Glomerular endothelial cell (primary cell): Measurements from ENCODE around the gene EIF3D. TPM values are rescaled to one million over a fixed set of nuclear protein-coding genes. Genes with fewer than 3 reads are reported as not detected.
"Not testable (repeated sequence)": the region's sequence is repeated elsewhere in the genome, so short reads cannot be mapped to it uniquely, and the experiment has no call there.

Source experiments
- DNase-seq: peaks from one replicate; pipeline ENCODE4 v3.0.0-alpha.2; 2011; ENCODE audit warnings: low read depth, low spot score; ENCODE audit errors: extremely low read depth
- total RNA-seq: library from RNA; depleted of rRNA; stranded (reverse); fragments of >200 nt; gene quantifications from 2 replicates; pipeline ENCODE4 v1.2.3, GENCODE V29; 2015

Gene EIF3D
- total RNA-seq, 1 donor from 2014 or later, result 281 TPM

DNA sequence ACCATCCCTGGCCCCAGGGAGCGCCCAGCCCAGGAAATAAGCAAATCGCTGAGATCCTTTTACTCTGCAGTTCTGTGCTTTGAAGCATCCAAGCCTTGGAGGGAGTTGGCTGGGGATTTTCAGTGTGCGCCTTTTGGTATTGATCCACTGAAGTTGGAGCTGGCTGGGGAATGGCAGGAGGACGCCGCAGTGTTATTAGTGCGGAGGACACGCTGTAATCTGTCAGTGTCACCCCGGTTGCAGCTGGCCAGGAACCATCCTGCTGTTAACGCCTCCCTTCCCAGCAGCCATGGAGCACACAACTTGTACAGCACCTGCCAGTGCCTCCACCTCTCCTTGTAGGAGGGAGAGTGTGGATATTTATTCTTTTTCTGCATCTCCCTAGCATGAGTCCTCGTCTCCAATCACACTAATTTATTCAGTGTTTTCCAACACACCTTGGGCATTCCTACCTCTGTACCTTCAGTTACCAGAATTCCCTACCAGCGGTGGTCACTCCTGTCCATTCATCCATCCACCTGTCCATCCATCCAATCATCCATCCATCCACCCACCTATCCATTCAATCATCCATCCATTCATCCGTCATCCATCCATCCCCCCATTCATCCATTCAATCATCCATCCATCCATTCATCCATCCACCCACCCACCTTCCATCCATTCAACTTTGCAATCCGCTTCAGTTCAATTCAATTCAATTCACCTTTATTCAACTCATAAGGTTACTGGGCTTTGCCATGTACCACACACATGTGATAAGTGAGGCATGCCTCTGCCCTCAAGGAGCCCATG is 21.9 kb upstream of the EIF3D start:
- DNase-seq, result no peak

DNA sequence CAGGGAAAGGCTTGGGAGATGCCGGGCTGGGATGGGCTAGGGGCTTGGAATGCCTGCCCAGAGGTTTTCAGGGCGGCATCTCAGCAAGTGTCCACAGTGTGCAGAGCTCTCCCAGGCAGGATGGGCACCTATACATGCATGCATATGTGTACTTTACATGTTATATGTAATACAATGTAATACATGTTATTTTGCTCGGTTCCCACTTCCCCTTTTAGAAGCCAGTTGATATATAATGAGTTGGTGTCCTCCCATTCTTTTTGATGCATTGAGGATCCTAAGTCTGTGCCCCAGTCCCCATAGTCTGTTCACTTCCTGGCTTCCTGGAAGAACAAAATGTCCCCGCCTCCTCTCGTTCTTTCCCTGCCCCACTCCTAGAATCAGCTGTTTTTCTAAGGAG is 20.1 kb upstream of the EIF3D start:
- no peak for DNase-seq

DNA sequence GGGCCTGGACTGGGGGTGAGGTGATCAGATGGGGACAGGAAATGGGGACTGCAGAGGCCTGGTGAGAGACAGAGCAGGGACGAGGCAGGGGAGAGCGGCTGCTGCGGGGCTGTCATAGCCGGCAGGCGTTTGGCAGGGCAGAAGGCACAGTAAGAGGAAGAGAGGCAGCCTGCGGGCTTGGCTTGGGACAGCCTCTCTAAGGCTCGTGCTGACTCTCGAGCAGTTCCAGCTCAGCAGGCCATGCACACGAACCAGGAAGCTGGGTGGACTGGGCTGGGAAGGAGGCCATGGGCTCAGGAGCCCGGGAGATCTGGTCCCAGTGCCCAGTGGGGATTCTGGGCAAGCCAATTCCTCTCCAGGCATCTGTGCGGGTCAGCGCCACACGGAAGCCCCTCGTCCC is 19.6 kb upstream of the EIF3D start:
- DNase-seq, result no peak

DNA sequence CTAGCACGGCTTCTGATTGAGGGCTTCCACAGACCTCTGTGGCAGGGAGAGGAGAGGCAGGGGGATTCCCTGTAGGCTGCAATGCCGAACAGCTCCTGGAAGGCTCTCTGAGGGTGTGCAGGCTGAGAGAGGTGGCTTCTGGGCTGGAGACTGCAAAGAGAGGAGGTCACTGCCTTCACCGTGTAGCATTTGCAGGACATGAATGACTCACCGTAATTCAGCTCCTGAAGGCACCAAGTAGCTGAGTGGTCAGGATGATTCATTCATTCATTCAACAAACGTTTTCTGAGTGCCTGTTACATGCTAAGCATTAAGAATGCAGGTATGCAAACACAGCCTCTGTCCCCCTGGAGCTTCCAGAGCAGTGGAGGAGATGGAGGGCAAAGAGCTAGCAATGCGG is 18.0 kb upstream of the EIF3D start:
- DNase-seq, result no peak

DNA sequence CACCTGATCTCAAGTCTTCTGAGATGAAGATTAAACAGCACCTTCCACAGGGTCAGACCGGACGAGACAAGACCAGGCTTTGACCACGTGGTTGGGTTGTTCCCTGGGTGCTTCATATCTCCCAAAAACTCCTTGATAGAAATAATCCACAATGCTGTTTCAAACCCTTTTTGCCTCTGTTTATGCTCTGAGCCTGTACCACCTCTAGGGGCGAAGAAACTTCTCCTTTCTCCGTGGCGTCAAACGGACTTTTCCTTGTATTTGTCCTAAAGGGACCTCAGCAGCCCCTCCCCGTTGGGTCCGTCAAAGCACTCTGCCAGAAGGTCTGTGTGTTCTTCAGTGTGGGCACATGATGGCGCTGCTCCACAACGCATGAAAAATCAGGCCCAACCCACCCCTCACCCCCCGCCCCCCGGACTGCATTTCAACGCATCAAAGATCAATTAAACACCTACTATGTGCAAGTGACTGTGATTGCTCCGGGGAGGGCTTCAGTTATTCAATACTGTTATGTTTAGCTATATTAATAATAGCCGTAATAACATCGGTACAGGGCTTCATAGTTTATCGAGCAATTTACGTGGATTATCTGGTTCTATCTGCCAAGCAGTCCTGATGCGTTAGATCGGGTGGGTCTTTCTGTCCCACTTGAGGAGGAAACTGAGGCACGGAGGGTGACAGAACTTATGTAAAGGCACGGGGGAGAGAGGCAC is 17.3 kb upstream of the EIF3D start:
- no peak for DNase-seq

DNA sequence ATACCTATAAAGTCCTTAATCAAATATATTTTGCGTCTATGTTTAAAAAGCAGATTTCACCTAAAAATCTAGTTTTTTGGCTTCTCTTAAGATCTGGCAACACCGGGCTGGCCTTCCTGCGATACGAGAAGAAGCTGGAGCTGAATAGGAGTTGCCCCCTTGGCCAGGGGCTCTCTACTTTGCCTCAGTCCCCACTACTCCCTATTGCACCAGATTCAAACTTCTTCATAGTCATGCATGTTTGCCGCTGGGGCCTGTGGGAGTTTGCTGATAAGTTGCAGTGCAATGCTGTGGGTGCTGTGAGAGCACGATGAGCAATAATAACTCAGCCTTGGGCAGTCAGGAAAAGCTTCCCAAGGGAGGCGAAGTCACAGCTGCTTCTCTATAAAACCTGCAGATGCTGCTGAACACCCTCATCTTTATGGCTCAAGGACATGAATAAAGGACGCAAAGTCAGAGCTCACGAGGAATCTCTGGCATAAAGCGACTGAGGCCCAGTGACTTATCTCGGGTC is 15.2 kb upstream of the EIF3D start:
- no peak for DNase-seq

DNA sequence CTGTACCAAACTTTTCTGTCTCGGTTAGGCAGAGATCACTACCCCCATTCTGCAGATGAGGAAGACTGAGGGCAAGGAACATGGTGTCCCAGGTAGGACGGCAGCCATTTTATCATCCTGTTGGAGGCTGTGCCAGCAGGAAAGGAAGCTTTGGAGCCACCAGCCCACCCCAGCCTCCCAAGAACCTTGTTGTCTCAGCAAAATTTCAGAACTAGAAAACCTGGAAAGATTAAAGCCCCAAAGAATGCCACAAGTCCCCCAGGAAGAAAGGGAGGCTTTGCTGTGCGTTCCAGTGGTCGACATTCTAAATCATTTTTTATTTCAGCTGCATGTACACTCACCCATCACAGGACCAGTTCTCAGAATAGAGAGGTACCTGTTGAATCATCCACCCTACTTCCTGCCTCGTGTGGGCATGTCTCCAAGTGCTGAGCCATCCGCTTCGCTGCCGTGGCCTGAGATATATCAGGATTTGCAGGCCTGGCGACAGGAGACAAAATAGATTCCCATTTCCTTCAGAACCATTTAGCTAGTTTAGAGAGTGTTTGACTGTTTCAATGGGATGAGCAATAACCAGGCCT is 13.0 kb upstream of the EIF3D start:
- peak; percentile 45 for DNase-seq

DNA sequence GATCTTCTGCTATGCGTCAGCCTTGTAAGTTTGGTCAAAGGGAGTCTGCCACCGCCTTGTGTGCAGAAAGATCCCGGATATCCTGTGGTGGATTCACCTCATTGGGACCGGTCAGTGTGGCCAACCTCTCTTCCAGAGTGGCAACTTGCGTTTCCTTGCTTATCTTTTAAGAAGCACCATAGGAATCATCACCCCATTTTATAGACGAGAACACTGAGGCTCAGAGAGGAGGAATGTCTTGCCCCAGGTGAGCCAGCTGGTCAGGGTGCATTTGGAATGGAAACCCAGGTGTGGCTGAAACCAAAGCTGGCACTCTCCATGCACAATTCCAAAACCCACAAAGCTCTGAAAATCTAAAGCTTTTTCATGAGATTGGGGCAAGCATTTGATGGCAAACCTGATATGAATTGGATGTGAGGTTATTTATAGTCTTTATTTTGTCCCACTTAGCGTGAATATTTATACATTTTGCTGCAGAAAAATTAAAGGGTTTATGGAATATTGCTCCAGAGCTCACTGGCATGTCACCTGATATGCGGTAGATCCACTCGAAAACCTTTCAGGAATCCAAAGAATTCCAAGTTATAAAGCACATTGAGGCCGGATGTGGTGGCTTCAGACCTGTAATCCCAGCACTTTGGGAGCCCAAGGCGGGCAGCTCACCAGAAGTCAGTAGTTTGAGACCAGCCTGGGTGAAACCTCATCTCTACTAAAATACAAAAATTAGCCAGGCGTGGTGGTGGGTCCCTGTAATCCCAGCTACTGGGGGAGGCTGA is 12.1 kb upstream of the EIF3D start:
- no peak for DNase-seq

DNA sequence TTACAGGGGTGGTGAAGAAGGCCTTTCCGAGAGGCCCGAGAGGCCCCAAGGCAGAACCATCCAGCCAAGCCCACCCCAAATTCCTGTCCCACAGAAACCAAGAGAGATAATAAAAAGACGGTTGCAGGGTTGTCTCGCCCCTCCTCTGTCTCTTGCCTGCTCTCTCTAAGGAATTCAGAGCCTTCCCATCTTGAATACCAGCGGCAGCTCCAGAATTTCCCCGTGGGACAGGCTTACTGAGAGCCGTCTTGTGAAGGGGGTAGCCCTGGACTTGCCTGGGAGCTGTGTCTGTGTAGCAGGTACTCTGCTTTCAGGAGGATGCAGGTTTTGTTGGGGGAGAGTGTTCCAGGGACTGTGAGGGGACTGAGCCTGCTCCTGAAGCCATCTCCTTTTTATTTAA is 9.6 kb upstream of the EIF3D start:
- no peak for DNase-seq

DNA sequence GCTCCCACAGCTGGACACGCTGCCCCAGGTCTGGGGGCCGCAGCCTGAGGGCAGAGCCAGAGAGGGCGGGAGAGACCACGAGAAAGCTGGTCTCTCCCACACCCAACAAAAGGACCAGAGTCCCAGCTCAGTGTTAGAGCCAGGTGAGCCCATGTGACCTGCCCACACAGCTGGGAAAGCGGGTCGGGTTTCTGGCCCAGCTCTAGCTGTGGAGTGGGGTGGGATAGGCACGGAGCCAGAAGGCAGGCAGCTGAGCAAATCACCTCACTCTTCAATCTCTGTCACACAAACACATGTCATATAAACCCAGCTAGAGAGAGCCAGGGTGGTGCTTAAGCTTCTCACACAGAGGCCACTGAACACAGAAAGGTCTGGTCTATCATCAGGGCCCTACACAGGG is 7.8 kb upstream of the EIF3D start:
- DNase-seq, result no peak

DNA sequence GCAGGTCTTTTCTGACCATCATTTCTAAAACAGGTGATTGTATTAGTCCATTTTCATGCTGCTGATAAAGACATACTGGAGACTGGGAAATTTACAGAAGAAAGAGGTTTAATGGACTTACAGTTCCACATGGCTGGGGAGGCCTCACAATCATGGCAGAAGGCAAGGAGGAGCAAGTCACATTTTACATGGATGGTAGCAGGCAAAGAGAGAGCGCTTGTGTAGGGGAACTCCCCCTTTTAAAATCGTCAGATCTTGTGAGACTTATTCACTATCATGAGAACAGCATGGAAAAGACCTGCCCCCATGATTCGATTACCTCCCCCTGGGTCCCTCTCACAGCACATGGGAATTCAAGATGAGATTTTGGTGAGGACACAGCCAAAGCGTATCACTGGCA is 4.4 kb upstream of the EIF3D start:
- DNase-seq, result not testable (repeated sequence)

DNA sequence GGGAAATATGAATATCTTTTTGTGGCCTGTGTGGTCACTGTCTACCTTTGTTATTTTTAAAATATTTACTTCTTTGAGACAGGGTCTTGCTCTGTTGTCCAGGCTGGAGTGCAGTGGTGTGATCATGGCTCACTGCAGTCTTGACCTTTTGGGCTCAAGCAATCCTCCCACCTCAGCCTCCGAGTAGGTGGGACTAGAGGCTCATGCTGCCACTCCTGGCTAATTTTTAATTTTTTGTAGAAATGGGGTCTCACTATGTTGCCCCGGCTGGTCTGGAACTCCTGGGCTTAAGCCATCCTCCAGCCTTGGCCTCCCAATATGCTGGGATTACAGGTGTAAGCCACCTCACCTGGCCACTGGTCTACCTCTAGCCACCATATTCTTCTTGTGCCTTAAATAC is 3.5 kb upstream of the EIF3D start:
- no peak for DNase-seq

DNA sequence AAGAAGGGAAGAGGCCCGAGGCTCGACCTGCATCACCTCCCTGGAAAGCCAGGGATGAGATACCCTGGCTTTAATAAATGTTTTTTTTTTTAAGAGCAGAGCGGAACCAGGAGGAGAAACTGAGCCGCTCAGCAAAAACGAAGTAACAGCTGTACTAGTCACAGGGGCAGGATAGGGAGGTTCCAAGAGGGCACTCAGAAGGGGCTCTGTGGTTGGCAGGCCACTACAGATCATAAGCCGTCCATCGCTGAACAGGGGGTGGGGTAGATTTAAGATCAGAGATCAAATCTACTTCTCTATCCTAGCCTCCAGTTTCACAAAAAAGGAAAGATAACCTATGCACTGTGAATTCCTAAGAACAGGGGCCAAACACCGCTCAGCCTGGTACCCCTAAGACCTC is 625 bp downstream of the EIF3D start:
- DNase-seq, result no peak

DNA sequence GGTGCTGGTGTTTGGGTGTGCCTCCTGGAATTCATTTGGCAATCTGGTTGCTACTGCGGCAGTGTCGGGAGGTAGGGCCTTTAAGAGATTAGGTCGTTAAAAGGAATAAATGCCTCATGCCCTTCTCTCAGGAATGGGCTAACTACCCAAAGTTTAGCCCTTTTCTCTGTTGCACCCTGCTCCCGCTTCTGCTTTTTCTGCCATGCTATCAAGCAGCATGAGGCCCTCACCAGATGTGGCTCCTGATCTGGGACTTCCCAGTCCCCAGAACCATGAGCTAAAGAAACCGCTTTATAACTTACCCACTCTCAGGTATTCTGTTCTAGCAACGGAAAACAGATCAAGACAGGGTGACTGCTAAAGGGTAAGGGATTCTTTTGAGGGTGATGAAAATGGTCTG is 6.3 kb downstream of the EIF3D start:
- no peak for DNase-seq

DNA sequence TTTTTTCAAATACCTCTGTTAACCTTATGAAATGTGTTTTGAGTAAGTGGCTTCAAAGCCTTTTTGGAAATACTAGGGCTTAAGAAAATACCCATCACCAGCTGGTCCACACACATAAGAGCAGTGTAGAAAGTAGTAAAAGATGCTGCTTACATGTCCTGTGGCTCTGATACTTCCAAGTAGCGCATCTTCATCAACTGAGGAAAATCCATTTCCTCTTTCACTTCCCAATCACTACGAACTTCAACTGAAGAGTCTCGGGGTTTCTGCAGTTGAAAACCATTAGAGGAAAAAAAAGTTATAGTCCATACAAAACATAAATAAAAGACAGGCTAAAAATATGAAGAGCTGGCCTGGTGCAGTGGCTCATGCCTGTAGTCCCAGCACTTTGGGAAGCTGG is 8.5 kb downstream of the EIF3D start:
- no peak for DNase-seq

DNA sequence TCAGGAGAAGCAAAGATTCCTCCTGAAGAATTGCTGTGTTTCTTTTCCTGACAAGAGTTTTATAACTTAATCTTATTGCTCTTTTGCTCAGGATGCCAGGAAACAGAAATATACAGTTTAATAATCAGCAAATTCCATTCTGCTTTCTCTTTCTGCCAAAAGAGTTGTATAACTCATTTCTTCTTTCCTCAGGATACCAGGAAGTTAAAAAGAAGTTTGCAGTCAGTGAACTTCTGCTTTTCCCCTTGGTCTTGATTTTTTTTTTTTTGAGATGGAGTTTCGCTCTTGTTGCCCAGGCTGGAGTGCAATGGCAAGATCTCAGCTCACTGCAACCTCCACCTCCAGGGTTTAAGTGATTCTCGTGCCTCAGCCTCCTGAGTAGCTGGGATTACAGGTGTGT is 9.1 kb downstream of the EIF3D start:
- DNase-seq, result not testable (repeated sequence)

DNA sequence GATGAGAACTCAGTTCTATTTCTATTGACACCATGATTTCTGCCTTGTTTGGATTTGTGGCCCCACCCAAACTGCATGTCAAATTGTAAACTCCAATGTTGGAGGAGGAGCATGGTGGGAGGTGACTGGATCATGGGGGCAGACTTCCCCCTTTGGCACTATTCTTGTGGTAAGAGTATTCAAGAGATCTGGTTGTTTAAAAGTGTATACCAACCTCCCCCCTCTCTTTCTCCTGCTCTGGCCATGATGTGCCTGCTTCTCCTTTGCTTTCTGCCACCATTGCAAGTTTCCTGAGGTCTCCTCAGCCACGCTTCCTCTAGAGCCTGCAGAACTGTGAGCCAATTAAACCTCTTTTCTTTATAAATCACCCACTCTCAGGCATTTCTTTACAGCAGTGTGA is 14.2 kb downstream of the EIF3D start:
- DNase-seq, result no peak

DNA sequence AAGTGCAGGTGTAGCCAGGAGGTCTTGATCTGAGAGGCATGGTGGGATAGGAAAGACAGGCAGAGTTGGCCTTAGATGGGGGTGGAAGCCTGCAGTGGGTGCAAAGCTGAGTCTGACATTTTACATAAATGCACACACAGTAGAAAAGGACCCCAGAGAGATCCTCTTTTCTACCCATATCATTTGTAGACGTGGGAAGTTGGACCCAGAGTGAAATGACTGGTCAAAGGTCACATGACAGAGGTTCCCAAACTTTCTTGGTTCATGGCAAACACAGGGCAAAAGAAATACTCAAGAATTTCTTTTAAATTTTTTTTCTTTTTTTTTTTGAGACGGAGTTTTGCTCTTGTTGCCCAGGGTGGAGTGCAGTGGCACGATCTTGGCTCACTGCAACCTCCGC is 16.0 kb downstream of the EIF3D start:
- DNase-seq, result no peak

DNA sequence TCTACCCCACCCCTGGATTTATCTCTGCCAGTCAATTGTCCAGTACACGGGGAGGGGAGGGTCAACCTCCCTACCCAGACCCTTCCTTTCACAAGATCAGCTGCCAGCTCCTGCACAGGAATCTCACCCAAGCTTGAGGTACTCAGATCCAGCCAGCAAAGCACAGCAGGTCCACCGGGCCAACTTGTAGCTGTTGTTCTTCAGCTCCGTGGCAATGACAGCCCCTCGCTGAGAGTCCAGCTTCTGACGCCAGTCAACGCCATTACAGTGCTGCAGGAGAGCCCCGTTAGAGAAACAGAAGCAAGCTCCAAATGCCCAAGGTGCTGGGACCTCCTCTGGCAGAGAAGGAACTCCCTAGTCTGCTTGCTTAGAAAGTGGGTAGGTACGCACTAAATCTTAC is 16.6 kb downstream of the EIF3D start:
- DNase-seq, result no peak

DNA sequence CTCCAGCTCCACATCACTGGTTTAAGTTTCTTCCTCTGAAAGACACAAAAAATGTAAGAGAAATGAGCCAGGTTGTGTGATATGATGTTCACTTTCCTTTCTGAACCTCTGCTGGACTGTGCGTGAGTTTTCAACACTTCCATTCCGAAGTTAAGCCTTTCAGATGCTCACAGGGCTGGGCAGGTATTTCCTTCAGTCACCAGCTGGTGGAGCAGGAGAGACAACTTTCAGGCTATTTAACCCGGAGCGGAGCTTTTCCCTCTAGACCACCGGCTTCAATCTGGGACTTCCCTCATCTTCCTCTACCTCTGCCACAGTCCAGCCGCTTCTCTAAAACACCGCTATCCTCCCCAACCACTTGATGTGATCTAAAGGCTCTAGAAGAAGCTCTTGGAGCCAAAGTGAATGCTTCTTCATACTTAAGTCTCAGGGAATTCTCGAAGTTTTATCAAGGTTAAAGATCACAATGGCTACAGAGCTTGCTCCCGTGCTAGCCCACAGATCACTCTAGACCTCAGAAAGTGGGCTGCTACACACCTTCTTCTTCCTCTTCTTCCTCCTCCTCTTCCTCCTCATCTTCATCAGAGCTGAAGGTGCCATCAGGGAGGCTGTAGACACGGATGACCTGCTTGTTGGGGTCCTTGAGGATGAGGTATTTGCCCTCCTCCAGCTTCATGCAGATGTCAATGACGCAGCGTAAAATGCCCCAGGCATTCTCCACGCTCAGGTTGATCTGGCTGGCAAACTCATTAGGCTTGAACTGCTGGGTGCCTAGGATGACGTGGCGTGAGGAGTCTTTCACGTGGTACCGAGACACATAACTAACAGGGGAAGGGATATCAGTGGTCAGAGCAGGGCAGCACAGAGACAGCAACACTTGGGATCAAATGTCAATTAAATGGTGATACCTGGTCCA is 17.7 kb downstream of the EIF3D start:
- DNase-seq, result no peak
